ENCODE data around the gene NPHP4.

DNA sequence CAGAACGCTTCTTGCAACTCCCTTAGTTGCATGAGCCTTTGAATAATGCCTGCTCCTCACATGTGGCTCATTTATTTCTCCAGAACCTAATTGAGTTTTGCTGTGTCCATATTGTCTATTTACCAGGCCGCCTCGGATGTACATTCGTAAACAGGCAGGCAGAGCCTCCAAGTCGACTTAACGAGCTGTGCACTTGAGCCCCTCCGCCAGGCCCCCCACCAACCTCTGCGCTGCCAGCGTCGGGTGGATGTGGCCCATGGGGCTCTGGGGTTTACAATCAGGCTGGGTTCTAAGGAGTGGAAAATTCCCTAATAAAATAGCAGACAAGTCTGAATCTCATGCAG lies 106.1 kb downstream of the NPHP4 start:
- TF ChIP-seq, protein P1, sequence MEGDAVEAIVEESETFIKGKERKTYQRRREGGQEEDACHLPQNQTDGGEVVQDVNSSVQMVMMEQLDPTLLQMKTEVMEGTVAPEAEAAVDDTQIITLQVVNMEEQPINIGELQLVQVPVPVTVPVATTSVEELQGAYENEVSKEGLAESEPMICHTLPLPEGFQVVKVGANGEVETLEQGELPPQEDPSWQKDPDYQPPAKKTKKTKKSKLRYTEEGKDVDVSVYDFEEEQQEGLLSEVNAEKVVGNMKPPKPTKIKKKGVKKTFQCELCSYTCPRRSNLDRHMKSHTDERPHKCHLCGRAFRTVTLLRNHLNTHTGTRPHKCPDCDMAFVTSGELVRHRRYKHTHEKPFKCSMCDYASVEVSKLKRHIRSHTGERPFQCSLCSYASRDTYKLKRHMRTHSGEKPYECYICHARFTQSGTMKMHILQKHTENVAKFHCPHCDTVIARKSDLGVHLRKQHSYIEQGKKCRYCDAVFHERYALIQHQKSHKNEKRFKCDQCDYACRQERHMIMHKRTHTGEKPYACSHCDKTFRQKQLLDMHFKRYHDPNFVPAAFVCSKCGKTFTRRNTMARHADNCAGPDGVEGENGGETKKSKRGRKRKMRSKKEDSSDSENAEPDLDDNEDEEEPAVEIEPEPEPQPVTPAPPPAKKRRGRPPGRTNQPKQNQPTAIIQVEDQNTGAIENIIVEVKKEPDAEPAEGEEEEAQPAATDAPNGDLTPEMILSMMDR (conservative IDR thresholded peaks at IDR 0.05; ENCODE audit: low read length), result no peak
- TF ChIP-seq EZH2phosphoT487 (IDR thresholded peaks at IDR 0.05; ENCODE audit: borderline replicate concordance, low read depth, low read length), result no peak
